WTC11 (cell line): Measurements from ENCODE around the gene BLNK. TPM values are rescaled to one million over a fixed set of nuclear protein-coding genes. Genes with fewer than 3 reads are reported as not detected.

ENCODE experiments used
- ATAC-seq: fragments of 200-7000 bp; cut with Tn5 transposase; 2 replicates; pipeline ENCODE4 v1.10.0; 2021; ENCODE audit warnings: mild to moderate bottlenecking, moderate library complexity
- CTCF ChIA-PET: fragments of 300-600 bp; sonication (Branson Sonifier 250); formaldehyde crosslinking; loops from one replicate; lab custom pipeline; 2021; ENCODE audit warnings: antibody characterized with exemption; lab: Charles Lee
- POLR2A ChIA-PET: fragments of 350-600 bp; sonication (Branson Sonifier 250); formaldehyde crosslinking; loops from one replicate; lab custom pipeline; 2021; ENCODE audit warnings: antibody characterized with exemption; lab: Charles Lee
- DNase-seq: peaks from one replicate; pipeline ENCODE4 v3.0.0; 2021; ENCODE audit warnings: low spot score
- H3K27ac Mint-ChIP-seq: 2 replicates; pipeline ENCODE4 v1.8.0; 2021; ENCODE audit warnings: mixed read lengths
- H3K27me3 Mint-ChIP-seq: 2 replicates; pipeline ENCODE4 v1.8.0; 2021; ENCODE audit warnings: low read depth, mild to moderate bottlenecking, moderate library complexity, mixed read lengths
- H3K36me3 Mint-ChIP-seq: 2 replicates; pipeline ENCODE4 v1.8.0; 2021; ENCODE audit warnings: mixed read lengths
- H3K4me1 Mint-ChIP-seq: 2 replicates; pipeline ENCODE4 v1.8.0; 2022; ENCODE audit warnings: mixed read lengths
- H3K4me3 Mint-ChIP-seq: 2 replicates; pipeline ENCODE4 v1.8.0; 2021; ENCODE audit warnings: mild to moderate bottlenecking, moderate library complexity, mixed read lengths
- H3K9me3 Mint-ChIP-seq: 2 replicates; pipeline ENCODE4 v1.8.0; 2021; ENCODE audit warnings: mixed read lengths
- ELF4 ChIP-seq: sonication (generic); formaldehyde crosslinking; IDR thresholded peaks from 2 replicates; pipeline ENCODE4 v1.8.1; 2022; ENCODE audit warnings: low read depth, mild to moderate bottlenecking, moderate library complexity, missing genetic modification reagents
- GABPB1 ChIP-seq: sonication (generic); formaldehyde crosslinking; IDR thresholded peaks from 2 replicates; pipeline ENCODE4 v1.8.1; 2023; ENCODE audit warnings: mild to moderate bottlenecking, missing genetic modification reagents
- HMGA2 ChIP-seq: fragments of 250-450 bp; sonication (Bioruptor Pico); IDR thresholded peaks from 2 replicates; pipeline ENCODE4 v1.4.0; 2021; ENCODE audit warnings: mild to moderate bottlenecking, moderate library complexity
- KAT7 ChIP-seq: sonication (generic); formaldehyde crosslinking; IDR thresholded peaks from 2 replicates; pipeline ENCODE4 v1.8.1; 2023; ENCODE audit warnings: missing genetic modification reagents, mild to moderate bottlenecking, borderline replicate concordance
- RORB ChIP-seq: fragments of 250-450 bp; sonication (Bioruptor Pico); IDR thresholded peaks from 2 replicates; pipeline ENCODE4 v1.9.0; 2021; ENCODE audit warnings: mild to moderate bottlenecking
- SOX15 ChIP-seq: fragments of 250-450 bp; sonication (Bioruptor Pico); IDR thresholded peaks from 2 replicates; pipeline ENCODE4 v1.9.0; 2021; ENCODE audit warnings: mild to moderate bottlenecking
- ZNF121 ChIP-seq: sonication (generic); formaldehyde crosslinking; IDR thresholded peaks from 2 replicates; pipeline ENCODE4 v1.8.0; 2023; ENCODE audit warnings: missing genetic modification reagents
- total RNA-seq: library from RNA; stranded (reverse); gene quantifications from 3 replicates; pipeline ENCODE4 v1.2.3, GENCODE V29; 2021
- TF ChIP-seq, protein P1 (sequence below): sonication (generic); formaldehyde crosslinking; IDR thresholded peaks from 2 replicates; pipeline ENCODE4 v1.8.1; 2022; ENCODE audit warnings: mild to moderate bottlenecking, missing genetic modification reagents, moderate library complexity, borderline replicate concordance
- TF ChIP-seq, protein P2 (sequence below): fragments of 250-450 bp; sonication (Bioruptor Pico); IDR thresholded peaks from 2 replicates; pipeline ENCODE4 v1.9.0; 2021; ENCODE audit warnings: moderate library complexity, mild to moderate bottlenecking, inconsistent platforms, borderline replicate concordance
- TF ChIP-seq, protein P3 (sequence below): sonication (generic); formaldehyde crosslinking; IDR thresholded peaks from 2 replicates; pipeline ENCODE4 v1.8.1; 2023; ENCODE audit warnings: mild to moderate bottlenecking, missing genetic modification reagents, moderate library complexity
- TF ChIP-seq, protein P4 (sequence below): sonication (generic); formaldehyde crosslinking; conservative IDR thresholded peaks from 2 replicates; pipeline ENCODE4 v1.8.1; 2022; ENCODE audit warnings: mild to moderate bottlenecking, missing genetic modification reagents
- TF ChIP-seq, protein P5 (sequence below): fragments of 250-450 bp; sonication (Bioruptor Pico); conservative IDR thresholded peaks from 2 replicates; pipeline ENCODE4 v1.9.0; 2021; ENCODE audit warnings: mild to moderate bottlenecking
- TF ChIP-seq, protein P6 (sequence below): sonication (generic); formaldehyde crosslinking; IDR thresholded peaks from 2 replicates; pipeline ENCODE4 v1.8.1; 2022; ENCODE audit warnings: missing genetic modification reagents, borderline replicate concordance
- TF ChIP-seq, protein P7 (sequence below): fragments of 200-600 bp; IDR thresholded peaks from 2 replicates; pipeline ENCODE4 v1.8.0; 2022; ENCODE audit warnings: antibody characterized with exemption
- TF ChIP-seq, protein P8 (sequence below): sonication (generic); formaldehyde crosslinking; IDR thresholded peaks from 2 replicates; pipeline ENCODE4 v1.8.0; 2022; ENCODE audit warnings: mild to moderate bottlenecking, missing genetic modification reagents
- TF ChIP-seq, protein P9 (sequence below): sonication (generic); formaldehyde crosslinking; IDR thresholded peaks from 2 replicates; pipeline ENCODE4 v1.8.1; 2023; ENCODE audit warnings: mild to moderate bottlenecking, missing genetic modification reagents, moderate library complexity
- TF ChIP-seq, protein P10 (sequence below): fragments of 250-450 bp; sonication (Bioruptor Pico); IDR thresholded peaks from 2 replicates; pipeline ENCODE4 v2.1.2; 2022; ENCODE audit warnings: mild to moderate bottlenecking, moderate library complexity

BLNK gene
- total RNA-seq, 1 experiment from 2014 or later, result not detected

DNA sequence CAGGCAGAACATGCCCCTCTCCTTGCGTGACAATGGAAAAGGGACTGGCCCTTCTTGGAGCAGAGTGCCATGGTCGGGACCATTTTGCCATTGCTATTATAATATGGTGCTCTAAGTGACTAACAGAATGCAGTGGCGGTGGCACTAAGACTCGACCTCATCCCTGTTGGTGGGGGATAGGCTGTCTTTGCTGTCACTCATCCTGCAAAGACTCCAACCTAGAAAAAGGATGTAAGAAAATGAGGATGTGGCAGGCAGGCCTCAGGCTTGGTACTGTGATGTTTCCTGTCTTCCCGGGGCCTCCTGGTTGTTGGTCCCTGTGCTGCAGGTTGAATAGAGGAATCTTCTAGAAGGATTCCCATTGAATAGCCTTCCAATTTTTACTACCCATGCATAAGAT lies 18.6 kb downstream of the BLNK start:
- ATAC-seq (peak; percentile 21; the same call in 1 of the 2 replicates), DNase-seq (no peak)
- TF ChIP-seq ZNF121 (CRISPR knock-in tag) (no peak), SOX15 (CRISPR knock-in tag) (no peak), GABPB1 (CRISPR knock-in tag) (no peak), ELF4 (CRISPR knock-in tag) (no peak), HMGA2 (CRISPR knock-in tag) (no peak)
- TF ChIP-seq, protein P1, sequence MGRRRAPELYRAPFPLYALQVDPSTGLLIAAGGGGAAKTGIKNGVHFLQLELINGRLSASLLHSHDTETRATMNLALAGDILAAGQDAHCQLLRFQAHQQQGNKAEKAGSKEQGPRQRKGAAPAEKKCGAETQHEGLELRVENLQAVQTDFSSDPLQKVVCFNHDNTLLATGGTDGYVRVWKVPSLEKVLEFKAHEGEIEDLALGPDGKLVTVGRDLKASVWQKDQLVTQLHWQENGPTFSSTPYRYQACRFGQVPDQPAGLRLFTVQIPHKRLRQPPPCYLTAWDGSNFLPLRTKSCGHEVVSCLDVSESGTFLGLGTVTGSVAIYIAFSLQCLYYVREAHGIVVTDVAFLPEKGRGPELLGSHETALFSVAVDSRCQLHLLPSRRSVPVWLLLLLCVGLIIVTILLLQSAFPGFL (CRISPR knock-in tag), result no peak
- TF ChIP-seq, protein P2, sequence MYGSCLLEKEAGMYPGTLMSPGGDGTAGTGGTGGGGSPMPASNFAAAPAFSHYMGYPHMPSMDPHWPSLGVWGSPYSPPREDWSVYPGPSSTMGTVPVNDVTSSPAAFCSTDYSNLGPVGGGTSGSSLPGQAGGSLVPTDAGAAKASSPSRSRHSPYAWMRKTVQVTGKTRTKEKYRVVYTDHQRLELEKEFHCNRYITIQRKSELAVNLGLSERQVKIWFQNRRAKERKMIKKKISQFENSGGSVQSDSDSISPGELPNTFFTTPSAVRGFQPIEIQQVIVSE (CRISPR knock-in tag), result no peak
- Mint-ChIP-seq H3K27me3 (no peaks in the 10 kb centered on the region), H3K4me1 (peaks cover 27% of the 10 kb centered on the region), H3K36me3 (0 out of 2 replicates have a peak, but pooled peaks cover 1% of the 10 kb centered on the region), H3K9me3 (peaks cover 3% of the 10 kb centered on the region), H3K4me3 (no peak overlapping the region), H3K27ac (no peak overlapping the region)
- CTCF ChIA-PET, result interaction anchor here (1.6 kb wide), 1 partner anchor 23 kb away, joined by 6 read pairs; no protein-coding TSS in a partner anchor
- POLR2A ChIA-PET, result no interaction called here

DNA sequence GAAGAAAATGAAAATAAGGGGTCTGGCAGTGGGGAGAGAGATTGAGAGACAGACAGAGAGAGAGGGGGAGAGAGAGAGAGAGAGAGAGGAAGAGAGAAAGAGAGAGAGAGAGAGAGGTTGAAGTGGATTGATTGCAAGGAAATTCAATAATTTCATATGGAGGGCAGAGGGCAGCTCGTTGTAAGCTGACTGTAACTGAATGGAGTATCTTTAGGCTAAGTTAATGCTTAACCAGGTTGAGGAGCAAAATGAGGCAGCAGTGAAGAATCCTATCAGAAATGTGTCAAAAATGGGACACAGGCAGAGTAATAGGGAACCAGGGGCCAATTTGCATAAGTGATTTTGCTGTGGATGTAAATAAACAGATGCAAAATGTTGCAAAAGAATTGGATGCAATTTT lies 21.0 kb downstream of the BLNK start:
- no peak for DNase-seq
- TF ChIP-seq, protein P3, sequence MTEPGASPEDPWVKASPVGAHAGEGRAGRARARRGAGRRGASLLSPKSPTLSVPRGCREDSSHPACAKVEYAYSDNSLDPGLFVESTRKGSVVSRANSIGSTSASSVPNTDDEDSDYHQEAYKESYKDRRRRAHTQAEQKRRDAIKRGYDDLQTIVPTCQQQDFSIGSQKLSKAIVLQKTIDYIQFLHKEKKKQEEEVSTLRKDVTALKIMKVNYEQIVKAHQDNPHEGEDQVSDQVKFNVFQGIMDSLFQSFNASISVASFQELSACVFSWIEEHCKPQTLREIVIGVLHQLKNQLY (CRISPR knock-in tag), result no peak
- TF ChIP-seq, protein P4, sequence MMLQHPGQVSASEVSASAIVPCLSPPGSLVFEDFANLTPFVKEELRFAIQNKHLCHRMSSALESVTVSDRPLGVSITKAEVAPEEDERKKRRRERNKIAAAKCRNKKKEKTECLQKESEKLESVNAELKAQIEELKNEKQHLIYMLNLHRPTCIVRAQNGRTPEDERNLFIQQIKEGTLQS (CRISPR knock-in tag), result no peak
- TF ChIP-seq, protein P5, sequence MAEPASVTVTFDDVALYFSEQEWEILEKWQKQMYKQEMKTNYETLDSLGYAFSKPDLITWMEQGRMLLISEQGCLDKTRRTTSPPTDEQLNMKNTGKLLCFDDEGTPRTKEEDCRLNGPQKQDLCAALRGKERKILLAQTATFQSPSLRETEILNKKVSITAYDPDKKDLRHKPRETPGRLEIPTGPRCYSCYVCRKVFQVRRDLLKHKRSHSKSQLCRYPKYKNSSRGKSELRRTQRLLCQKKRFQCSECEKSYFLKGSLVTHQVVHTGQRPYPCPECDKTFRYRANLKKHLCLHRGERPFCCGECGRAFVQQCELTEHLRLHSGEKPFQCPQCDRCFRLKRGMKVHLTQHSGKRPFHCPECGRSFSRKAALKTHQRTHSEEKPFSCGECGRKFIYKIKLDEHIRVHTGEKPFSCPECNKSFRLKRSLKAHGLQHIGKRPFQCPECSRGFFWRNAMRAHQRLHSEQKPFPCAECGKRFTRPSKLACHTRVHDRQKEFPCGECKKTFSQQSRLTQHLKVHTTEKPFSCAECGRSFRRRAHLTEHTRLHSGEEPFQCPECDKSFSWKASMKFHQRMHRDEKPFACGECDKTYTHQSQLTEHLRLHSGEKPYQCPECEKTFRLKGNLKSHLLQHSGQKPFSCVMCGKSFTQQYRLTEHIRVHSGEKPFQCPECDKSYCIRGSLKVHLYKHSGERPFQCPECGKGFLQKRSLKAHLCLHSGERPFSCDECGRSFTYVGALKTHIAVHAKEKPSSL, result no peak
- TF ChIP-seq, protein P6, sequence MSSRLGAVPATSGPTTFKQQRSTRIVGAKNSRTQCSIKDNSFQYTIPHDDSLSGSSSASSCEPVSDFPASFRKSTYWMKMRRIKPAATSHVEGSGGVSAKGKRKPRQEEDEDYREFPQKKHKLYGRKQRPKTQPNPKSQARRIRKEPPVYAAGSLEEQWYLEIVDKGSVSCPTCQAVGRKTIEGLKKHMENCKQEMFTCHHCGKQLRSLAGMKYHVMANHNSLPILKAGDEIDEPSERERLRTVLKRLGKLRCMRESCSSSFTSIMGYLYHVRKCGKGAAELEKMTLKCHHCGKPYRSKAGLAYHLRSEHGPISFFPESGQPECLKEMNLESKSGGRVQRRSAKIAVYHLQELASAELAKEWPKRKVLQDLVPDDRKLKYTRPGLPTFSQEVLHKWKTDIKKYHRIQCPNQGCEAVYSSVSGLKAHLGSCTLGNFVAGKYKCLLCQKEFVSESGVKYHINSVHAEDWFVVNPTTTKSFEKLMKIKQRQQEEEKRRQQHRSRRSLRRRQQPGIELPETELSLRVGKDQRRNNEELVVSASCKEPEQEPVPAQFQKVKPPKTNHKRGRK, result no peak
- TF ChIP-seq, protein P7, sequence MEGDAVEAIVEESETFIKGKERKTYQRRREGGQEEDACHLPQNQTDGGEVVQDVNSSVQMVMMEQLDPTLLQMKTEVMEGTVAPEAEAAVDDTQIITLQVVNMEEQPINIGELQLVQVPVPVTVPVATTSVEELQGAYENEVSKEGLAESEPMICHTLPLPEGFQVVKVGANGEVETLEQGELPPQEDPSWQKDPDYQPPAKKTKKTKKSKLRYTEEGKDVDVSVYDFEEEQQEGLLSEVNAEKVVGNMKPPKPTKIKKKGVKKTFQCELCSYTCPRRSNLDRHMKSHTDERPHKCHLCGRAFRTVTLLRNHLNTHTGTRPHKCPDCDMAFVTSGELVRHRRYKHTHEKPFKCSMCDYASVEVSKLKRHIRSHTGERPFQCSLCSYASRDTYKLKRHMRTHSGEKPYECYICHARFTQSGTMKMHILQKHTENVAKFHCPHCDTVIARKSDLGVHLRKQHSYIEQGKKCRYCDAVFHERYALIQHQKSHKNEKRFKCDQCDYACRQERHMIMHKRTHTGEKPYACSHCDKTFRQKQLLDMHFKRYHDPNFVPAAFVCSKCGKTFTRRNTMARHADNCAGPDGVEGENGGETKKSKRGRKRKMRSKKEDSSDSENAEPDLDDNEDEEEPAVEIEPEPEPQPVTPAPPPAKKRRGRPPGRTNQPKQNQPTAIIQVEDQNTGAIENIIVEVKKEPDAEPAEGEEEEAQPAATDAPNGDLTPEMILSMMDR, result no peak
- TF ChIP-seq, protein P8, sequence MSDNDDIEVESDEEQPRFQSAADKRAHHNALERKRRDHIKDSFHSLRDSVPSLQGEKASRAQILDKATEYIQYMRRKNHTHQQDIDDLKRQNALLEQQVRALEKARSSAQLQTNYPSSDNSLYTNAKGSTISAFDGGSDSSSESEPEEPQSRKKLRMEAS (CRISPR knock-in tag), result no peak
- TF ChIP-seq, protein P9, sequence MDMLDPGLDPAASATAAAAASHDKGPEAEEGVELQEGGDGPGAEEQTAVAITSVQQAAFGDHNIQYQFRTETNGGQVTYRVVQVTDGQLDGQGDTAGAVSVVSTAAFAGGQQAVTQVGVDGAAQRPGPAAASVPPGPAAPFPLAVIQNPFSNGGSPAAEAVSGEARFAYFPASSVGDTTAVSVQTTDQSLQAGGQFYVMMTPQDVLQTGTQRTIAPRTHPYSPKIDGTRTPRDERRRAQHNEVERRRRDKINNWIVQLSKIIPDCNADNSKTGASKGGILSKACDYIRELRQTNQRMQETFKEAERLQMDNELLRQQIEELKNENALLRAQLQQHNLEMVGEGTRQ (CRISPR knock-in tag), result no peak
- TF ChIP-seq, protein P10, sequence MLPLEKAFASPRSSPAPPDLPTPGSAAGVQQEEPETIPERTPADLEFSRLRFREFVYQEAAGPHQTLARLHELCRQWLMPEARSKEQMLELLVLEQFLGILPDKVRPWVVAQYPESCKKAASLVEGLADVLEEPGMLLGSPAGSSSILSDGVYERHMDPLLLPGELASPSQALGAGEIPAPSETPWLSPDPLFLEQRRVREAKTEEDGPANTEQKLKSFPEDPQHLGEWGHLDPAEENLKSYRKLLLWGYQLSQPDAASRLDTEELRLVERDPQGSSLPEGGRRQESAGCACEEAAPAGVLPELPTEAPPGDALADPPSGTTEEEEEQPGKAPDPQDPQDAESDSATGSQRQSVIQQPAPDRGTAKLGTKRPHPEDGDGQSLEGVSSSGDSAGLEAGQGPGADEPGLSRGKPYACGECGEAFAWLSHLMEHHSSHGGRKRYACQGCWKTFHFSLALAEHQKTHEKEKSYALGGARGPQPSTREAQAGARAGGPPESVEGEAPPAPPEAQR (CRISPR knock-in tag), result no peak
- TF ChIP-seq RORB (CRISPR knock-in tag), result no peak
- TF ChIP-seq KAT7, result no peak
- H3K4me3 Mint-ChIP-seq, result no peak overlapping the region
- H3K27me3 Mint-ChIP-seq, result no peaks in the 10 kb centered on the region
- ChIA-PET CTCF (interaction anchor here (1.7 kb wide), 1 partner anchor 21 kb away, joined by 11 read pairs; no protein-coding TSS in a partner anchor), POLR2A (interaction anchor here (0.6 kb wide), 1 partner anchor 510 kb away, joined by 5 read pairs; no protein-coding TSS in a partner anchor)
- peaks cover 21% of the 10 kb centered on the region for H3K4me1 Mint-ChIP-seq
- peaks cover 9% of the 10 kb centered on the region for H3K9me3 Mint-ChIP-seq
- ATAC-seq, result no peak
- 0 out of 2 replicates have a peak, but pooled peaks cover 3% of the 10 kb centered on the region for H3K36me3 Mint-ChIP-seq
- no peak overlapping the region for H3K27ac Mint-ChIP-seq
